ENCODE data around the gene PRKAR2B. TPM values are rescaled to one million over a fixed set of nuclear protein-coding genes. Genes with fewer than 3 reads are reported as not detected.

The PRKAR2B gene
- total and polyA plus RNA-seq, 7 experiments from 2014 or later, result 0.39 to 5.0 (median 0.54) TPM

DNA sequence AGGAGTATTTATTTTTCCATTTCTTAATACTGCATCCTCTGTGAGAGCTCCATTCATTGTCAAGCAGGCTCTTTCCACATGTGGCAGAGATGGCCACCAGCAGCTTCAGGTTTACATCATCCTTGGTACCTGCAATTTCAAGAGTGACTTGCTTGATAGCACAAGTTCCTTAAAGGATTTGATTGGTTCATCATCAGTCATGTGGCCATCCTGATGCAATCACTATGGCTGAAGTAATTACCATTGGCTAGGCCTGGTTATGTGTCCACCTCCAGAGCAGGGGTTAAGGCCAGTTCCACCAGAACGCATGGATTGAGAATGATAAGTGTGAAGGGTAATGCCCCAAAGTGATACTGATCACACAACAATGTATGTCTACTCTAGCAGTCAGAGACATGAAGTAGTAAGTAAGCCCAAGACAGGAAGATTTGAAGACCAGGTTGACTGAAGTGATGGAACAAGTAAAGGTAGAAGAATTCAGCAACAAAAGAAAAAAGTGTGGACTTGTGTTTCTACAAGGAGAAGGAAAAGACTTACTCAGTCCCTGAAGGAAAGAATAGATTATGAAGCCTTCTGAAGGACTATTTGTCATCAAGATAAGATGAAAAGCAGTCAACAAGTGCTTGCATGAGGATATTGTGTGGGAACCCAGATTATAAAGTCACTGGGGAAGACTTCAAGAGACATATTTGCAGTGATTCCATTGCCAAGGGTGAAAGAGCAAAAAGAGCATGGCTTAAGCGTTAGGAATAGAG is 26.4 kb upstream of the PRKAR2B start:
- H3K36me3 Mint-ChIP-seq, result no peaks in the 10 kb centered on the region
- H3K4me3 Mint-ChIP-seq, result no peak overlapping the region
- H3K27ac ChIP-seq (ENCODE audit: low read depth, low read length), result no peak overlapping the region
- intact Hi-C loops (cut with micrococcal nuclease), result no loop called here
- no peaks in the 10 kb centered on the region for H3K4me1 ChIP-seq (ENCODE audit: control insufficient read depth in 2 of 2, insufficient read depth in 2 of 2, low read length in 2 of 2)
- no peak for DNase-seq
- H3K9me3 Mint-ChIP-seq, result peaks cover 0 to 5% (median 0%) of the 10 kb centered on the region in 11 donors
- peaks cover 0 to 7% (median 0%) of the 10 kb centered on the region in 5 donors for H3K27me3 Mint-ChIP-seq
- H3K27ac Mint-ChIP-seq, result no peak overlapping the region
- ATAC-seq, result no peak
- H3K9me3 ChIP-seq (ENCODE audit: control insufficient read depth in 2 of 3, low read length in 3 of 3), result no peaks in the 10 kb centered on the region
- H3K27me3 ChIP-seq (ENCODE audit: control insufficient read depth in 2 of 2, insufficient read depth in 2 of 2, low read length in 2 of 2), result no peaks in the 10 kb centered on the region
- no peaks in the 10 kb centered on the region for H3K4me1 Mint-ChIP-seq
- H3K4me3 ChIP-seq (ENCODE audit: low read length), result no peak overlapping the region
- CTCF ChIA-PET, result interaction anchor here (0.6 kb wide), 1 partner anchor 211 kb away, joined by 3 read pairs; no protein-coding TSS in a partner anchor
- H3K36me3 ChIP-seq (ENCODE audit: control insufficient read depth in 2 of 3, insufficient read depth in 3 of 3, low read length in 3 of 3), result no peaks in the 10 kb centered on the region
- POLR2A ChIA-PET, result no interaction called here

- Histone ChIP-seq H3K27me3 (ENCODE audit: control insufficient read depth in 2 of 2, insufficient read depth in 2 of 2, low read length in 2 of 2) (no peaks in the 10 kb centered on the region), H3K4me3 (ENCODE audit: low read length) (no peak overlapping the region), H3K9me3 (ENCODE audit: control insufficient read depth in 2 of 3, low read length in 3 of 3) (no peaks in the 10 kb centered on the region), H3K36me3 (ENCODE audit: control insufficient read depth in 2 of 3, insufficient read depth in 3 of 3, low read length in 3 of 3) (no peaks in the 10 kb centered on the region), H3K27ac (ENCODE audit: low read depth, low read length) (no peak overlapping the region), H3K4me1 (ENCODE audit: control insufficient read depth in 2 of 2, insufficient read depth in 2 of 2, low read length in 2 of 2) (no peaks in the 10 kb centered on the region)
- peaks cover 0 to 8% (median 0%) of the 10 kb centered on the region in 11 donors for H3K9me3 Mint-ChIP-seq
- no peak for ATAC-seq
- DNase-seq, result no peak
- H3K4me3 Mint-ChIP-seq, result no peak overlapping the region
- H3K4me1 Mint-ChIP-seq, result no peaks in the 10 kb centered on the region
- no peak overlapping the region for H3K27ac Mint-ChIP-seq
- H3K27me3 Mint-ChIP-seq, result peaks cover 0 to 12% (median 0%) of the 10 kb centered on the region in 5 donors
- H3K36me3 Mint-ChIP-seq, result no peaks in the 10 kb centered on the region
- POLR2A ChIA-PET, result no interaction called here
- CTCF ChIA-PET, result interaction anchor here (0.5 kb wide), 1 partner anchor 25 kb away, joined by 3 read pairs; no protein-coding TSS in a partner anchor
- intact Hi-C loops (cut with micrococcal nuclease), result no loop called here
Measured at GRCh38 chr7:107020400-107020799, 24.1 kb upstream of the PRKAR2B start.

GRCh38 chr7:107021600-107021999 is 22.9 kb upstream of the PRKAR2B start:
- ChIA-PET POLR2A (no interaction called here), CTCF (no interaction called here)
- Histone ChIP-seq H3K4me1 (ENCODE audit: control insufficient read depth in 2 of 2, insufficient read depth in 2 of 2, low read length in 2 of 2) (no peaks in the 10 kb centered on the region), H3K27me3 (ENCODE audit: control insufficient read depth in 2 of 2, insufficient read depth in 2 of 2, low read length in 2 of 2) (no peaks in the 10 kb centered on the region), H3K4me3 (ENCODE audit: low read length) (no peak overlapping the region), H3K9me3 (ENCODE audit: control insufficient read depth in 2 of 3, low read length in 3 of 3) (no peaks in the 10 kb centered on the region), H3K36me3 (ENCODE audit: control insufficient read depth in 2 of 3, insufficient read depth in 3 of 3, low read length in 3 of 3) (no peaks in the 10 kb centered on the region), H3K27ac (ENCODE audit: low read depth, low read length) (no peak overlapping the region)
- Mint-ChIP-seq H3K4me1 (no peaks in the 10 kb centered on the region), H3K4me3 (no peak overlapping the region), H3K27ac (no peak overlapping the region), H3K9me3 (peaks cover 0 to 8% (median 0%) of the 10 kb centered on the region in 11 donors), H3K27me3 (peaks cover 0 to 15% (median 0%) of the 10 kb centered on the region in 5 donors), H3K36me3 (no peaks in the 10 kb centered on the region)
- no peak for DNase-seq
- intact Hi-C loops (cut with micrococcal nuclease), result no loop called here
- no peak for ATAC-seq

DNA sequence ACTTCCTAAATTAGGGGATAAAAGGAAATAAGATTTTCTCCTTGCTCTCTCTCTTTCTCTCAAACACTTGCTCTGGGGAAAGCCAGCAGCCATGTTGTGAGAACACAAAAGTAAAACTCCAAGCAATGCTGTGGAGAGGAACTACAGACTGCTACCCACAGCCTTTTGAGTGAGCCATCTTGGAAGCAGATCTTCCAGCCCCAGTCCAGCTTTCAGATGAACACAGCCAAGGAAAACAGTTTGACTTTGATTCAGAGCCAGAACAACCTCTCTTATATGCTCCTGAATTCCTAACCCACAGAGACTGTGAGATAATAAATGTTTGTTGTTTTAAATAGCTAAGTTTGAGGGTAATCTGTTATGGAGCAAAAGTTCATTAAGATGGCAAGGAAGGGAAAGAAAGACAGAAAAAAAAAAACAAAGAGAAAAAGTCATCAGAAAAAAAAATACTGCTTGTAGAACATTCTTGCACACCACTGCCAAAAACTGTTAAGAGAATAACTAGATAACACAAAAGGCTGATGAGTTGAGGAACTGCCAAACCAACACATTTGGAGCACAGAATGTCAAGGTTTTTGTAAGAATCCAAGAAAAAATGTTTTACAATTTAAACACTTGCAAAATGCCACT is 20.9 kb upstream of the PRKAR2B start:
- Histone ChIP-seq H3K4me1 (ENCODE audit: control insufficient read depth in 2 of 2, insufficient read depth in 2 of 2, low read length in 2 of 2) (no peaks in the 10 kb centered on the region), H3K9me3 (ENCODE audit: control insufficient read depth in 2 of 3, low read length in 3 of 3) (no peaks in the 10 kb centered on the region), H3K36me3 (ENCODE audit: control insufficient read depth in 2 of 3, insufficient read depth in 3 of 3, low read length in 3 of 3) (no peaks in the 10 kb centered on the region), H3K27ac (ENCODE audit: low read depth, low read length) (no peak overlapping the region), H3K27me3 (ENCODE audit: control insufficient read depth in 2 of 2, insufficient read depth in 2 of 2, low read length in 2 of 2) (no peaks in the 10 kb centered on the region), H3K4me3 (ENCODE audit: low read length) (no peak overlapping the region)
- Mint-ChIP-seq H3K9me3 (peaks cover 0 to 8% (median 0%) of the 10 kb centered on the region in 11 donors), H3K4me1 (peaks cover 0 to 6% (median 0%) of the 10 kb centered on the region in 7 donors), H3K27ac (no peak overlapping the region), H3K36me3 (no peaks in the 10 kb centered on the region), H3K27me3 (peaks cover 0 to 15% (median 0%) of the 10 kb centered on the region in 5 donors), H3K4me3 (no peak overlapping the region)
- CTCF ChIA-PET, result no interaction called here
- intact Hi-C loops (cut with micrococcal nuclease), result no loop called here
- POLR2A ChIA-PET, result interaction anchor here (0.6 kb wide), 1 partner anchor 141 kb away, joined by 3 read pairs; no protein-coding TSS in a partner anchor
- no peak for ATAC-seq
- no peak for DNase-seq

DNA sequence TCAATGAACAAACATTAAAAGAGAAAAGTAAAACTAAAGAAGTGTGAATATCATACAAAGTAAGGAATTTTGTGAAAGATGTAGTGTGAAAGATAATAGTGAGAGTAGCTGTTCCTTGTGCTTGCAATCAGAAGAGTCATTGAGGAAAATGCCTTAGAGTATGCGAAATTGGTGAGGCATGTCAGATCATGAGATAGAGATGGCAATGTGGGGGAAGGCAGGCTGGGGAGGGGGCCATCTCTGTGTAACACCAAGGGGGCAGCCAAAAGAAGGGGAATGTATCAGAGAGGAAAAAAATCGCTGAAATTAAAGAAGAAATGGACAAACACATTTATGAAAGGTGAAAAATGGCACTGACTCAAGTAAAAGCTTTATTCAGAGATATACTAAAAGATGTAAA is 19.6 kb upstream of the PRKAR2B start:
- H3K27me3 ChIP-seq (ENCODE audit: control insufficient read depth in 2 of 2, insufficient read depth in 2 of 2, low read length in 2 of 2), result no peaks in the 10 kb centered on the region
- POLR2A ChIA-PET, result interaction anchor here (0.7 kb wide), 1 partner anchor 33 kb away, joined by 3 read pairs; no protein-coding TSS in a partner anchor
- no peak overlapping the region for H3K4me3 Mint-ChIP-seq
- no peaks in the 10 kb centered on the region for H3K9me3 ChIP-seq (ENCODE audit: control insufficient read depth in 2 of 3, low read length in 3 of 3)
- H3K9me3 Mint-ChIP-seq, result peaks cover 0 to 8% (median 0%) of the 10 kb centered on the region in 11 donors
- DNase-seq (no peak), ATAC-seq (no peak)
- H3K36me3 ChIP-seq (ENCODE audit: control insufficient read depth in 2 of 3, insufficient read depth in 3 of 3, low read length in 3 of 3), result no peaks in the 10 kb centered on the region
- no peaks in the 10 kb centered on the region for H3K4me1 ChIP-seq (ENCODE audit: control insufficient read depth in 2 of 2, insufficient read depth in 2 of 2, low read length in 2 of 2)
- H3K4me1 Mint-ChIP-seq, result peaks cover 0 to 6% (median 0%) of the 10 kb centered on the region in 7 donors
- CTCF ChIA-PET, result interaction anchor here (0.7 kb wide), 3 partner anchors 219 to 1484 kb away, joined by 3 to 4 read pairs (median 3); no protein-coding TSS in a partner anchor
- no peak overlapping the region for H3K27ac ChIP-seq (ENCODE audit: low read depth, low read length)
- H3K4me3 ChIP-seq (ENCODE audit: low read length), result no peak overlapping the region
- intact Hi-C loops (cut with micrococcal nuclease), result loop anchor here in 1 of 2 donors (5.0 kb wide), 1 partner anchor 727 kb away; no protein-coding TSS in a partner anchor
- peaks cover 0 to 15% (median 0%) of the 10 kb centered on the region in 5 donors for H3K27me3 Mint-ChIP-seq
- no peaks in the 10 kb centered on the region for H3K36me3 Mint-ChIP-seq
- H3K27ac Mint-ChIP-seq, result no peak overlapping the region

DNA sequence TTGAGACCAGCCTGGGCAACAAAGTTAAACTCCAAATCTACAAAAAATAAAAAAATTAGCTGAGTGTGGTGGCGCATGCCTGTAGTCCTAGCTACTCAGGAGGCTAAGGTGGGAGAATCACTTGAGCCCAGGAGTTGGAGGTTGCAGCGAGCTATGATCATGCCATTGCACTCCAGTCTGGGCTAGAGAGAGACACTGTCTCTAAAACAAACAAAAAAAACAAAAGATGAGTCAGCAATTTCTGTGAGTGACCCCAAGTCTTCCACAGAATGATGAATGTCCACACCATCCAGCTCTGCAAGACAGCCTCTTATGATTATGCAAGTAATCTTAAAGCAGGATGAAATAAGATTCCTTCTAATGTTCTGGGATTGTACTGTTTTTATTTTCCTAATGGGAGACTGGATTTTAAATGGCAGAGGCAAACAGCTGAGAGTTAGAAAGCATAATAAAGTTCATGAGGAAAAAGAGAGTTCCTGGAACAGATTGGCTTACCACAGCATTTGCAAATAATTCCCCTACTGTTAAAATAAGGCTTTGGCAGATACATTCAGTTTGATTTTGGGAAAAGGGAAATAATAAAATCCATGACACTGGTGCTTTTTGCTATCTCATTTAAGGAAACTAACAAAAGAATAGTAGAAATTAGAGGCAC is 18.9 kb upstream of the PRKAR2B start:
- intact Hi-C loops (cut with micrococcal nuclease), result loop anchor here in 1 of 2 donors (5.0 kb wide), 1 partner anchor 727 kb away; no protein-coding TSS in a partner anchor
- Histone ChIP-seq H3K4me1 (ENCODE audit: control insufficient read depth in 2 of 2, insufficient read depth in 2 of 2, low read length in 2 of 2) (no peaks in the 10 kb centered on the region), H3K27me3 (ENCODE audit: control insufficient read depth in 2 of 2, insufficient read depth in 2 of 2, low read length in 2 of 2) (no peaks in the 10 kb centered on the region), H3K36me3 (ENCODE audit: control insufficient read depth in 2 of 3, insufficient read depth in 3 of 3, low read length in 3 of 3) (no peaks in the 10 kb centered on the region), H3K27ac (ENCODE audit: low read depth, low read length) (no peak overlapping the region), H3K9me3 (ENCODE audit: control insufficient read depth in 2 of 3, low read length in 3 of 3) (no peaks in the 10 kb centered on the region), H3K4me3 (ENCODE audit: low read length) (no peak overlapping the region)
- no peak for DNase-seq
- peaks cover 0 to 6% (median 0%) of the 10 kb centered on the region in 7 donors for H3K4me1 Mint-ChIP-seq
- H3K36me3 Mint-ChIP-seq, result no peaks in the 10 kb centered on the region
- ChIA-PET POLR2A (interaction anchor here (0.7 kb wide), 1 partner anchor 33 kb away, joined by 3 read pairs; no protein-coding TSS in a partner anchor), CTCF (interaction anchor here (0.7 kb wide), 2 partner anchors 218 to 1484 kb away, joined by 3 to 4 read pairs; no protein-coding TSS in a partner anchor)
- no peak overlapping the region for H3K4me3 Mint-ChIP-seq
- no peak overlapping the region for H3K27ac Mint-ChIP-seq
- H3K9me3 Mint-ChIP-seq, result peaks cover 0 to 8% (median 0%) of the 10 kb centered on the region in 11 donors
- ATAC-seq, result no peak
- H3K27me3 Mint-ChIP-seq, result peaks cover 0 to 15% (median 0%) of the 10 kb centered on the region in 5 donors

All from naive thymus-derived CD4-positive, alpha-beta T cell (primary cell).